ENCODE results near the gene SDK2. TPM values are rescaled to one million over a fixed set of nuclear protein-coding genes. Genes with fewer than 3 reads are reported as not detected.

The SDK2 gene
- total and polyA plus RNA-seq, 7 experiments from 2014 or later, result 0.64 to 14.1 (median 8.2) TPM

DNA sequence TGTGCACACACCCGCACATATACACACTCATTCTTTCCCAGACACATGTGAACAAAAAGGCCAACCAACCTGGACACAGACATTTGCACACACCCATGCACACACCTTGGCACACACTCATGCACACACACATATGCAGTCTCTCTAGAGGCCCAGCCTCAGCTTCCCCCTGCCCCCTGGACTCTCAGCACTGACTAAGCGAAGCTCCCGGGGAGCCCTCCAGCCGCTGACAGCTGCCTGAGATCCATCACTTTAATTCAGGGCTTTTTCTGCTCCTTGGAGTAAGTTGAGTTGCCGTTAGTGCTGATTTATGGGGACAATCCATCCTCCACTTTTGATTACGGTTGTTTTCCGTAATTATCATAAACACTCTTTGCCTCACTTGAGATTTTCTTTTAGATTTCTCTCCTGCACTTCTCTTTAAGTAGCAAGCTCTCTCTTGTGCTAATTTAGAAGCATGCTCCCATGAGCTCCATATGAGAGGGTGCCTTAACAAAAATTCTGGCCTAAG, 173.9 kb downstream of the SDK2 start:
- no peaks in the 10 kb centered on the region for H3K9me3 ChIP-seq (ENCODE audit: control insufficient read depth in 2 of 3, low read length in 3 of 3)
- no peaks in the 10 kb centered on the region for H3K36me3 ChIP-seq (ENCODE audit: control insufficient read depth in 2 of 3, insufficient read depth in 3 of 3, low read length in 3 of 3)
- H3K4me3 Mint-ChIP-seq, result no peak overlapping the region
- ChIA-PET CTCF (interaction anchor here (0.6 kb wide), 1 partner anchor 501 kb away, joined by 6 read pairs; no protein-coding TSS in a partner anchor), POLR2A (no interaction called here)
- intact Hi-C loops (cut with micrococcal nuclease), result no loop called here
- no peak overlapping the region for H3K4me3 ChIP-seq (ENCODE audit: low read length)
- H3K27ac Mint-ChIP-seq, result no peak overlapping the region
- H3K4me1 Mint-ChIP-seq, result peaks cover 0 to 10% (median 4%) of the 10 kb centered on the region in 7 donors
- H3K9me3 Mint-ChIP-seq, result peaks cover 0 to 2% (median 0%) of the 10 kb centered on the region in 11 donors
- DNase-seq, result no peak
- no peak for ATAC-seq
- peaks cover 0 to 22% (median 8%) of the 10 kb centered on the region in 5 donors for H3K36me3 Mint-ChIP-seq
- H3K27ac ChIP-seq (ENCODE audit: low read depth, low read length), result no peak overlapping the region
- no peaks in the 10 kb centered on the region for H3K4me1 ChIP-seq (ENCODE audit: control insufficient read depth in 2 of 2, insufficient read depth in 2 of 2, low read length in 2 of 2)
- H3K27me3 ChIP-seq (ENCODE audit: control insufficient read depth in 2 of 2, insufficient read depth in 2 of 2, low read length in 2 of 2), result no peaks in the 10 kb centered on the region
- peaks cover 0 to 5% (median 0%) of the 10 kb centered on the region in 5 donors for H3K27me3 Mint-ChIP-seq

DNA sequence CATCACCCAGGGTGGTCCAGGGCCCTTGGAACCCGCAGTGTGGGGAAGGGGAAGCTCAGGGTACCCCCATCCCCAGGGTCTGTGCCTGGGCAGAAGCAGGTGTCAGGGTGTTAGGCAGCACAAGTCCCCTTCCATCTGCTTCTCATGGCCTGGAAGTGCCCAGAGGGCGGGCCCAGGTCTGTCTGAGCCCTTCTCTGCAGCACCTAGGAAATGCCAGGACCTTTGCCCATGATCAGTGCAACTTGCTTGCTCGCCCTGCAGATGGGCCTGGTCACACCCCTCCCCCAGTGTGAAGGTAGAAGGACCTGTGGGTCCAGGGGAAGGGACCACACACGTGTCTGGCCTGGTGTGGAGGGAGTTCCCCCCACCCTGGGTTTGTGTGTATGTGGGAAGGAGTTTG, 174.9 kb downstream of the SDK2 start:
- Histone ChIP-seq H3K4me3 (ENCODE audit: low read length) (no peak overlapping the region), H3K27me3 (ENCODE audit: control insufficient read depth in 2 of 2, insufficient read depth in 2 of 2, low read length in 2 of 2) (no peaks in the 10 kb centered on the region), H3K27ac (ENCODE audit: low read depth, low read length) (no peak overlapping the region), H3K4me1 (ENCODE audit: control insufficient read depth in 2 of 2, insufficient read depth in 2 of 2, low read length in 2 of 2) (no peaks in the 10 kb centered on the region), H3K9me3 (ENCODE audit: control insufficient read depth in 2 of 3, low read length in 3 of 3) (no peaks in the 10 kb centered on the region), H3K36me3 (ENCODE audit: control insufficient read depth in 2 of 3, insufficient read depth in 3 of 3, low read length in 3 of 3) (no peaks in the 10 kb centered on the region)
- H3K4me3 Mint-ChIP-seq, result no peak overlapping the region
- intact Hi-C loops (cut with micrococcal nuclease), result no loop called here
- peaks cover 0 to 21% (median 13%) of the 10 kb centered on the region in 5 donors for H3K36me3 Mint-ChIP-seq
- peaks cover 0 to 3% (median 0%) of the 10 kb centered on the region in 11 donors for H3K9me3 Mint-ChIP-seq
- peaks cover 0 to 7% (median 0%) of the 10 kb centered on the region in 7 donors for H3K4me1 Mint-ChIP-seq
- ChIA-PET CTCF (interaction anchor here (0.7 kb wide), 1 partner anchor 240 kb away, joined by 3 read pairs; no protein-coding TSS in a partner anchor), POLR2A (no interaction called here)
- DNase-seq (no peak), ATAC-seq (no peak)
- H3K27ac Mint-ChIP-seq, result no peak overlapping the region
- no peaks in the 10 kb centered on the region for H3K27me3 Mint-ChIP-seq

DNA sequence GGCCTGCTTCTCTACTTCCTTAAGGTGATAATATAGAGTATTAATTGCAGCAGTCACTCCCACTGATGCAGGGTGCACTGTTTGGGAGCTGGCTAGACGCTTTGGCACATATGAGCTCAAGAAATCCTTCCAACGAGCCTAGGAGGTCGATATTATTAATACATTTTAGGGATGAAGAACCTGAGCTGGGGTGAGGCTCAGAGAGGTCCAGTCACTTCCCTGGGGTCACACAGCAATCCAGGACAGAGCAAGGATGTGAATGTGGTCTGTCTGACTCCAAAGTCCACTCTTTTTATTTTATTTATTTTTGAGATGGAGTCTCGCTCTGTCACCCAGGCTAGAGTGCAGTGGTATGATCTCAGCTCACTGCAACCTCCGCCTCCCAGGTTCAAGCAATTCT, 176.0 kb downstream of the SDK2 start:
- Histone ChIP-seq H3K4me3 (ENCODE audit: low read length) (no peak overlapping the region), H3K4me1 (ENCODE audit: control insufficient read depth in 2 of 2, insufficient read depth in 2 of 2, low read length in 2 of 2) (no peaks in the 10 kb centered on the region), H3K9me3 (ENCODE audit: control insufficient read depth in 2 of 3, low read length in 3 of 3) (no peaks in the 10 kb centered on the region), H3K36me3 (ENCODE audit: control insufficient read depth in 2 of 3, insufficient read depth in 3 of 3, low read length in 3 of 3) (no peaks in the 10 kb centered on the region), H3K27me3 (ENCODE audit: control insufficient read depth in 2 of 2, insufficient read depth in 2 of 2, low read length in 2 of 2) (no peaks in the 10 kb centered on the region), H3K27ac (ENCODE audit: low read depth, low read length) (no peak overlapping the region)
- peaks cover 0 to 20% (median 13%) of the 10 kb centered on the region in 5 donors for H3K36me3 Mint-ChIP-seq
- peak overlapping the region in 1 of 9 donors; percentile 42 for H3K27ac Mint-ChIP-seq
- DNase-seq, result no peak
- no peaks in the 10 kb centered on the region for H3K27me3 Mint-ChIP-seq
- no peak for ATAC-seq
- intact Hi-C loops (cut with micrococcal nuclease), result no loop called here
- ChIA-PET POLR2A (no interaction called here), CTCF (no interaction called here)
- peaks cover 0 to 7% (median 0%) of the 10 kb centered on the region in 7 donors for H3K4me1 Mint-ChIP-seq
- no peak overlapping the region for H3K4me3 Mint-ChIP-seq
- H3K9me3 Mint-ChIP-seq, result peaks cover 0 to 3% (median 0%) of the 10 kb centered on the region in 11 donors

DNA sequence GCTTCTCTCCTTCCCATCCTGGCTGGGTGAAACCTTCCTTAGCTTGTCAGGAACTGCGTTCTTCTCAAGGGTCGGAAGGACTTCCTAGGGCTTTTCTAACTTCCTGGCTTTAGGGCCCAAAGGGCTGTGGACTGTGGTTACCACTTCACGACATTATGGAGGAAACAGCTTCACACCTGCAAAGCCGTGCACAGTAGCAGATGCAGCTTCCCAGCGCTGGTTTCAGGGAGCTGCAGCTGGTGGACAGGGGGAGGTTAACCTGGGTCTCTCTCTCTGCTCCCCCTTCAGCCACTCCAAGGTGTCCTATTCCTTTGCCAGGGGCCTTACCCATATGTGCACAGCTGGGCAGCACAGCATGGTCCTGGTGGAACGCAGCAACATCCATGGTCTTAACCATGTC, 176.6 kb downstream of the SDK2 start:
- H3K36me3 ChIP-seq (ENCODE audit: control insufficient read depth in 2 of 3, insufficient read depth in 3 of 3, low read length in 3 of 3), result no peaks in the 10 kb centered on the region
- no peaks in the 10 kb centered on the region for H3K9me3 ChIP-seq (ENCODE audit: control insufficient read depth in 2 of 3, low read length in 3 of 3)
- H3K4me1 ChIP-seq (ENCODE audit: control insufficient read depth in 2 of 2, insufficient read depth in 2 of 2, low read length in 2 of 2), result no peaks in the 10 kb centered on the region
- no peak for ATAC-seq
- POLR2A ChIA-PET, result no interaction called here
- intact Hi-C loops (cut with micrococcal nuclease), result no loop called here
- peaks cover 0 to 7% (median 0%) of the 10 kb centered on the region in 7 donors for H3K4me1 Mint-ChIP-seq
- no peak for DNase-seq
- peaks cover 0 to 16% (median 9%) of the 10 kb centered on the region in 5 donors for H3K36me3 Mint-ChIP-seq
- CTCF ChIA-PET, result no interaction called here
- no peak overlapping the region for H3K27ac ChIP-seq (ENCODE audit: low read depth, low read length)
- H3K27me3 Mint-ChIP-seq, result no peaks in the 10 kb centered on the region
- H3K27ac Mint-ChIP-seq, result peak overlapping the region in 1 of 9 donors; percentile 42
- H3K9me3 Mint-ChIP-seq, result peaks cover 0 to 1% (median 0%) of the 10 kb centered on the region in 11 donors
- no peaks in the 10 kb centered on the region for H3K27me3 ChIP-seq (ENCODE audit: control insufficient read depth in 2 of 2, insufficient read depth in 2 of 2, low read length in 2 of 2)
- H3K4me3 Mint-ChIP-seq, result no peak overlapping the region
- no peak overlapping the region for H3K4me3 ChIP-seq (ENCODE audit: low read length)

DNA sequence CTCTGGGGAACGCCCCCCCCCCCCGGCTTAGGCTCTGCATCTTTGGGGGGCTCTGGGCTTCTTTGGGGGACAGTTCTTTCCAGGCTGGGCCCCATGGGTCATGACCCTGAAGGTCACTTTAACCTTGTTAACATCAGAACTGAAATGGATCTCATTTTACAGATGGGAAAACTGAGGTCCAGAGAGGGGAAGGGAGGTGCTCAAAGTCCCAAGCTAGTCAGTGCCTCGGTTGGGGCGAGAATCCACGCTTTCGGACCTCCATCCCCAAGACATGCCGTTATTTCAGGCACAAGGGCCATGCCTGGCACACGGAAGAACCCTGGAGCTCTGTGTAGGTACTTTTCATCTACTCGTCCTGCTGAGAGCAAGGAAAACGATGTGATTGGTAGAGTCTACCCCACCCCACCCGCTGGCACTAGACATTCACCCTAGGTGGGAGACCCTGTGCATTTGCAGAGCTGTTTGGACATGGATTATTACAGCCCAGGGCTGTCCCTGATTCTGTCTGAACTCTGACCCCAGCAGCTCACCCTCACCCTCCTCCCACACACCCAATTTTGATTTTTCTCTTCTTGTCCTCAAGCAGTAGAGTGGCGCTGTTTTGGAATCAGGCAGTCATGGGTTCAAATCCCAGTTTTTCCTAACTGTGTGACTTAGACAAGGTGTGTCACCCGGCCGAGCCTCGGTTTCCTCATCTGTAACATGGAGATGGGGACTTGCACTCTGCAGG, 177.4 kb downstream of the SDK2 start:
- Histone ChIP-seq H3K27ac (ENCODE audit: low read depth, low read length) (no peak overlapping the region), H3K4me1 (ENCODE audit: control insufficient read depth in 2 of 2, insufficient read depth in 2 of 2, low read length in 2 of 2) (no peaks in the 10 kb centered on the region), H3K9me3 (ENCODE audit: control insufficient read depth in 2 of 3, low read length in 3 of 3) (no peaks in the 10 kb centered on the region), H3K27me3 (ENCODE audit: control insufficient read depth in 2 of 2, insufficient read depth in 2 of 2, low read length in 2 of 2) (no peaks in the 10 kb centered on the region), H3K4me3 (ENCODE audit: low read length) (no peak overlapping the region), H3K36me3 (ENCODE audit: control insufficient read depth in 2 of 3, insufficient read depth in 3 of 3, low read length in 3 of 3) (no peaks in the 10 kb centered on the region)
- Mint-ChIP-seq H3K4me1 (peaks cover 0 to 7% (median 0%) of the 10 kb centered on the region in 7 donors), H3K27ac (no peak overlapping the region), H3K36me3 (peaks cover 0 to 13% (median 9%) of the 10 kb centered on the region in 5 donors), H3K4me3 (no peak overlapping the region), H3K27me3 (no peaks in the 10 kb centered on the region), H3K9me3 (peaks cover 0 to 1% (median 0%) of the 10 kb centered on the region in 11 donors)
- intact Hi-C loops (cut with micrococcal nuclease), result no loop called here
- ATAC-seq, result no peak
- POLR2A ChIA-PET, result no interaction called here
- CTCF ChIA-PET, result no interaction called here
- no peak for DNase-seq

DNA sequence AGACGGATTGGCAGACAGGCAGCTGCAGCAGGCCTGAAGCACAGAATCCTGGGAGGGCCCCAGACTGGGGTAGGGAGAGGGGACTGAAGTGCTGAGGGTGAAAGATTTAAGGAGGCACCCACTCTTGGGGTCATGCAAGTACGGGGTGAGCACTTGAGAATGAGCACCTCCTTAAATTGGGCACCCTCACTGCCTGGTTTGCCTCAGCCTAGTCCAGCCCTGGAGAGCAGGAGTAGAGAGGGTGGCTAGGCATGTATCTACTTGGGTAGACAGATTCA, 178.4 kb downstream of the SDK2 start:
- CTCF ChIA-PET, result no interaction called here
- intact Hi-C loops (cut with micrococcal nuclease), result no loop called here

More for the DNA sequence above, 178.4 kb downstream of the SDK2 start:
- H3K4me3 ChIP-seq (ENCODE audit: low read length), result no peak overlapping the region
- H3K27ac Mint-ChIP-seq, result peak overlapping the region in 1 of 9 donors; percentile 6
- H3K4me3 Mint-ChIP-seq, result no peak overlapping the region
- peaks cover 0 to 7% (median 0%) of the 10 kb centered on the region in 7 donors for H3K4me1 Mint-ChIP-seq
- no peaks in the 10 kb centered on the region for H3K4me1 ChIP-seq (ENCODE audit: control insufficient read depth in 2 of 2, insufficient read depth in 2 of 2, low read length in 2 of 2)
- DNase-seq, result no peak
- POLR2A ChIA-PET, result no interaction called here
- H3K27ac ChIP-seq (ENCODE audit: low read depth, low read length), result no peak overlapping the region
- H3K27me3 ChIP-seq (ENCODE audit: control insufficient read depth in 2 of 2, insufficient read depth in 2 of 2, low read length in 2 of 2), result no peaks in the 10 kb centered on the region
- H3K36me3 Mint-ChIP-seq, result peaks cover 0 to 13% (median 9%) of the 10 kb centered on the region in 5 donors
- no peaks in the 10 kb centered on the region for H3K36me3 ChIP-seq (ENCODE audit: control insufficient read depth in 2 of 3, insufficient read depth in 3 of 3, low read length in 3 of 3)
- H3K27me3 Mint-ChIP-seq, result no peaks in the 10 kb centered on the region
- ATAC-seq, result no peak
- peaks cover 0 to 1% (median 0%) of the 10 kb centered on the region in 11 donors for H3K9me3 Mint-ChIP-seq
- H3K9me3 ChIP-seq (ENCODE audit: control insufficient read depth in 2 of 3, low read length in 3 of 3), result no peaks in the 10 kb centered on the region

Measured in naive thymus-derived CD4-positive, alpha-beta T cell (primary cell).